Kidney (tissue), 14 donors: ENCODE results near the gene SH3PXD2A. TPM values are rescaled to one million over a fixed set of nuclear protein-coding genes. Genes with fewer than 3 reads are reported as not detected.
A peak's percentile ranks its signal among the peaks of the same experiment; 100 is the strongest.

Experiments used
- DNase-seq, 5 donors: peaks; one replicate each; pipeline ENCODE4 v3.0.0-alpha.2; 2013 to 2020
- FAIRE-seq: peaks from 2 replicates; lab custom pipeline; 2012; peaks lifted over from hg19 to GRCh38; lab: Jason Lieb, UNC
- H3K27ac ChIP-seq, 2 donors: one replicate each; pipeline ENCODE4 v1.7.0; 2013; ENCODE audit warnings: low read depth in 2 of 2, low read length in 2 of 2, inconsistent platforms in 1 of 2
- H3K27me3 ChIP-seq: one replicate; pipeline ENCODE4 v1.7.1; 2013; ENCODE audit warnings: low read length, inconsistent platforms; ENCODE audit not compliant: control insufficient read depth, insufficient read depth
- H3K36me3 ChIP-seq, 3 donors: one replicate each; pipeline versions ENCODE4 v1.7.0 to v1.7.1; 2013; ENCODE audit warnings: low read length in 3 of 3, control low read depth in 1 of 3, inconsistent platforms in 1 of 3; ENCODE audit not compliant: insufficient read depth in 3 of 3, control insufficient read depth in 2 of 3
- H3K4me1 ChIP-seq, 3 donors: one replicate each; pipeline versions ENCODE4 v1.7.0 to v1.7.1; 2013; ENCODE audit warnings: low read length in 3 of 3, inconsistent platforms in 1 of 3, low read depth in 1 of 3; ENCODE audit not compliant: control insufficient read depth in 2 of 3, insufficient read depth in 2 of 3
- H3K4me3 ChIP-seq, 3 donors: one replicate each; pipeline versions ENCODE4 v1.7.0 to v1.8.1; 2013; ENCODE audit warnings: low read length in 3 of 3, control low read depth in 1 of 3, inconsistent platforms in 1 of 3
- H3K9ac ChIP-seq, 3 donors: one replicate each; pipeline versions ENCODE4 v1.7.0 to v1.7.1; 2013; ENCODE audit warnings: low read length in 3 of 3, control low read depth in 1 of 3, inconsistent platforms in 1 of 3
- H3K9me3 ChIP-seq, 3 donors: one replicate each; pipeline versions ENCODE4 v1.7.0 to v1.7.1; 2013; ENCODE audit warnings: low read length in 3 of 3, control low read depth in 1 of 3, inconsistent platforms in 1 of 3; ENCODE audit not compliant: control insufficient read depth in 2 of 3, insufficient read depth in 1 of 3
- CTCF ChIP-seq: IDR thresholded peaks from 3 replicates; pipeline ENCODE4 v1.5.1; 2012; ENCODE audit warnings: mild to moderate bottlenecking, moderate library complexity, borderline replicate concordance; ENCODE audit not compliant: insufficient read depth; ENCODE audit errors: extremely low read depth
- intact Hi-C: fragments of 100-400 bp; cut with DNase I; formaldehyde crosslinking; loops from one replicate; pipeline ENCODE4 v1.11.1; 2022
- polyA plus RNA-seq: library from polyadenylated mRNA; stranded (reverse); fragments of 350-450 nt; fragmentation: Illumina TruSeq; extraction: RNeasy Lipid Tissue Mini Kit (QIAGEN cat#74804); gene quantifications from one replicate; pipeline ENCODE4 v1.2.3, GENCODE V29; 2014; ENCODE audit warnings: low read depth, low replicate concordance; ENCODE audit not compliant: insufficient read depth
- total RNA-seq: library from RNA; stranded (reverse); fragmentation: NEBNext Ultra II Directional; extraction: Animal tissue kit (Norgen Biotek cat#: 25700); gene quantifications from one replicate; pipeline ENCODE4 v1.2.1, GENCODE V29; 2021
- donor health status: control.
- donor health status: control.
- donor health status: control.
- donor health status: control.
- donor health status: control.
- donor health status: DM: yes; HTN: yes; CAD: no.
- donor health status: Normal renal cell carcinoma (clear cell type).

The SH3PXD2A gene
- total and polyA plus RNA-seq, 2 donors from 2014 or later, result 2.4 to 20.1 TPM

GRCh38 chr10:103605359-103606096 is 249.8 kb downstream of the SH3PXD2A start:
- no peak for FAIRE-seq
- no peak overlapping the region for H3K4me3 ChIP-seq
- H3K9ac ChIP-seq, result no peak overlapping the region
- no peaks in the 10 kb centered on the region for H3K9me3 ChIP-seq
- no peaks in the 10 kb centered on the region for H3K4me1 ChIP-seq
- H3K36me3 ChIP-seq, result peaks cover 0 to 7% (median 5%) of the 10 kb centered on the region in 3 donors
- H3K27ac ChIP-seq, result no peak overlapping the region
- intact Hi-C loops, result no loop called here
- peak in 2 of 5 donors; percentile 10 to 27 for DNase-seq
- H3K27me3 ChIP-seq, result no peaks in the 10 kb centered on the region
- TF ChIP-seq CTCF, result peak; percentile 73

GRCh38 chr10:103603382-103603781 is 252.0 kb downstream of the SH3PXD2A start:
- Histone ChIP-seq H3K27ac (no peak overlapping the region), H3K9me3 (no peaks in the 10 kb centered on the region), H3K9ac (no peak overlapping the region), H3K27me3 (no peaks in the 10 kb centered on the region), H3K36me3 (peaks cover 0 to 7% (median 5%) of the 10 kb centered on the region in 3 donors), H3K4me3 (no peak overlapping the region), H3K4me1 (no peaks in the 10 kb centered on the region)
- DNase-seq (no peak), FAIRE-seq (no peak)
- intact Hi-C loops, result loop anchor here (5.0 kb wide), 1 partner anchor 84 kb away; no protein-coding TSS in a partner anchor
- TF ChIP-seq CTCF, result no peak

GRCh38 chr10:103602852-103603155 is 252.6 kb downstream of the SH3PXD2A start:
- no peak for FAIRE-seq
- TF ChIP-seq CTCF, result no peak
- Histone ChIP-seq H3K27ac (no peak overlapping the region), H3K4me1 (no peaks in the 10 kb centered on the region), H3K9ac (no peak overlapping the region), H3K36me3 (peaks cover 0 to 7% (median 5%) of the 10 kb centered on the region in 3 donors), H3K27me3 (no peaks in the 10 kb centered on the region), H3K4me3 (no peak overlapping the region), H3K9me3 (no peaks in the 10 kb centered on the region)
- intact Hi-C loops, result loop anchor here (5.0 kb wide), 1 partner anchor 84 kb away; no protein-coding TSS in a partner anchor
- DNase-seq, result no peak
